SK-N-SH treated with all-trans-retinoic acid at 6 μM for 48 hours (cell line): Measurements from ENCODE around the gene NTF3.

Experiments used
- ATAC-seq: fragments of 200-7000 bp; cut with Tn5 transposase; 3 replicates; pipeline ENCODE4 v1.9.1; 2020; ENCODE audit warnings: mild to moderate bottlenecking, moderate library complexity
- CSDC2 ChIP-seq: fragments of 250-450 bp; sonication (Bioruptor Pico); IDR thresholded peaks from 2 replicates; pipeline ENCODE4 v1.5.0; 2020; ENCODE audit warnings: mild to moderate bottlenecking, moderate library complexity
- ESRRG ChIP-seq: fragments of 250-450 bp; sonication (Bioruptor Pico); IDR thresholded peaks from 2 replicates; pipeline ENCODE4 v1.6.1; 2021; ENCODE audit warnings: mild to moderate bottlenecking
- GLIS3 ChIP-seq: fragments of 250-450 bp; sonication (Bioruptor Pico); IDR thresholded peaks from 2 replicates; pipeline ENCODE4 v1.5.0; 2020; ENCODE audit warnings: mild to moderate bottlenecking, moderate library complexity
- ISL1 ChIP-seq: fragments of 250-450 bp; sonication (Bioruptor Pico); IDR thresholded peaks from 2 replicates; pipeline ENCODE4 v2.1.2; 2022; ENCODE audit warnings: mild to moderate bottlenecking, moderate library complexity
- OSR1 ChIP-seq: fragments of 250-450 bp; sonication (Bioruptor Pico); IDR thresholded peaks from 2 replicates; pipeline ENCODE4 v1.8.0; 2022; ENCODE audit warnings: moderate library complexity, mild to moderate bottlenecking, inconsistent platforms
- PPARA ChIP-seq: fragments of 250-450 bp; sonication (Bioruptor Pico); IDR thresholded peaks from 2 replicates; pipeline ENCODE4 v1.5.0; 2020; ENCODE audit warnings: mild to moderate bottlenecking, borderline replicate concordance
- RARB ChIP-seq: fragments of 250-450 bp; sonication (Bioruptor Pico); IDR thresholded peaks from 2 replicates; pipeline ENCODE4 v1.8.0; 2021; ENCODE audit warnings: mild to moderate bottlenecking, moderate library complexity
- SNAI2 ChIP-seq: fragments of 250-450 bp; sonication (Bioruptor Pico); IDR thresholded peaks from 2 replicates; pipeline ENCODE4 v1.5.0; 2020; ENCODE audit warnings: mild to moderate bottlenecking, moderate library complexity
- TOX ChIP-seq: fragments of 250-450 bp; sonication (Bioruptor Pico); IDR thresholded peaks from 2 replicates; pipeline ENCODE4 v1.8.0; 2021; ENCODE audit warnings: mild to moderate bottlenecking, moderate library complexity, borderline replicate concordance
- ZC3H10 ChIP-seq: fragments of 250-450 bp; sonication (Bioruptor Pico); IDR thresholded peaks from 2 replicates; pipeline ENCODE4 v1.5.1; 2021; ENCODE audit warnings: mild to moderate bottlenecking, moderate library complexity
- ZFP3 ChIP-seq: fragments of 250-450 bp; sonication (Bioruptor Pico); IDR thresholded peaks from 2 replicates; pipeline ENCODE4 v1.5.0; 2020; ENCODE audit warnings: mild to moderate bottlenecking, moderate library complexity
- ZNF70 ChIP-seq: fragments of 450-650 bp; formaldehyde crosslinking; IDR thresholded peaks from 2 replicates; pipeline ENCODE4 v1.5.0; 2020; ENCODE audit warnings: mild to moderate bottlenecking, moderate library complexity
- ZNF8 ChIP-seq: fragments of 450-650 bp; formaldehyde crosslinking; IDR thresholded peaks from 2 replicates; pipeline ENCODE4 v1.5.0; 2020; ENCODE audit warnings: mild to moderate bottlenecking, moderate library complexity
- TF ChIP-seq, protein P1 (sequence below): fragments of 250-450 bp; sonication (Bioruptor Pico); IDR thresholded peaks from 2 replicates; pipeline ENCODE4 v1.5.0; 2020; ENCODE audit warnings: mild to moderate bottlenecking, moderate library complexity
- TF ChIP-seq, protein P2 (sequence below): fragments of 250-450 bp; sonication (Bioruptor Pico); IDR thresholded peaks from 2 replicates; pipeline ENCODE4 v1.5.1; 2020; ENCODE audit warnings: low read depth, mild to moderate bottlenecking, moderate library complexity
- TF ChIP-seq, protein P3 (sequence below): fragments of 250-450 bp; sonication (Bioruptor Pico); IDR thresholded peaks from 2 replicates; pipeline ENCODE4 v1.8.0; 2021; ENCODE audit warnings: low read depth, mild to moderate bottlenecking, moderate library complexity, borderline replicate concordance
- TF ChIP-seq, protein P4 (sequence below): fragments of 250-450 bp; sonication (Bioruptor Pico); IDR thresholded peaks from 2 replicates; pipeline ENCODE4 v1.5.1; 2021; ENCODE audit warnings: mild to moderate bottlenecking, moderate library complexity

Gene NTF3

DNA sequence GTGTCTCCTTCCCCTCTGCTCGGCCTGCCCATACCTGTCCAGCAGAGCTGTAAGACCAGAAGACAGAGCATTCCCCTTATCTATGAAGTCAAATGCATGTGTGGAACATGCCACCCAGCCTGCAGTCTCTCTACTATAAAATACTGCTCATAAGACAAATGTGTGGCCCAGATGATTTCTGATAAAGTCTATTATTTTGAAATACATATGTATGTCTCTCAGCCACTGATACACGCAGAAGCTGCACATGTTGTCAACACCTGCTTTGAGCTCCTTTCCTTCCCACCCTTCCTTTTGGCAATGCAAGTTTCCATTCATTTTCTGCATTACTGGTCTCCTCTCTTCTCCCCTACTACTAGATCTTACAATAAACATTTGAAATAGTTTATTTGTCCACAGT, 38.8 kb downstream of the NTF3 start:
- TF ChIP-seq, protein P1, sequence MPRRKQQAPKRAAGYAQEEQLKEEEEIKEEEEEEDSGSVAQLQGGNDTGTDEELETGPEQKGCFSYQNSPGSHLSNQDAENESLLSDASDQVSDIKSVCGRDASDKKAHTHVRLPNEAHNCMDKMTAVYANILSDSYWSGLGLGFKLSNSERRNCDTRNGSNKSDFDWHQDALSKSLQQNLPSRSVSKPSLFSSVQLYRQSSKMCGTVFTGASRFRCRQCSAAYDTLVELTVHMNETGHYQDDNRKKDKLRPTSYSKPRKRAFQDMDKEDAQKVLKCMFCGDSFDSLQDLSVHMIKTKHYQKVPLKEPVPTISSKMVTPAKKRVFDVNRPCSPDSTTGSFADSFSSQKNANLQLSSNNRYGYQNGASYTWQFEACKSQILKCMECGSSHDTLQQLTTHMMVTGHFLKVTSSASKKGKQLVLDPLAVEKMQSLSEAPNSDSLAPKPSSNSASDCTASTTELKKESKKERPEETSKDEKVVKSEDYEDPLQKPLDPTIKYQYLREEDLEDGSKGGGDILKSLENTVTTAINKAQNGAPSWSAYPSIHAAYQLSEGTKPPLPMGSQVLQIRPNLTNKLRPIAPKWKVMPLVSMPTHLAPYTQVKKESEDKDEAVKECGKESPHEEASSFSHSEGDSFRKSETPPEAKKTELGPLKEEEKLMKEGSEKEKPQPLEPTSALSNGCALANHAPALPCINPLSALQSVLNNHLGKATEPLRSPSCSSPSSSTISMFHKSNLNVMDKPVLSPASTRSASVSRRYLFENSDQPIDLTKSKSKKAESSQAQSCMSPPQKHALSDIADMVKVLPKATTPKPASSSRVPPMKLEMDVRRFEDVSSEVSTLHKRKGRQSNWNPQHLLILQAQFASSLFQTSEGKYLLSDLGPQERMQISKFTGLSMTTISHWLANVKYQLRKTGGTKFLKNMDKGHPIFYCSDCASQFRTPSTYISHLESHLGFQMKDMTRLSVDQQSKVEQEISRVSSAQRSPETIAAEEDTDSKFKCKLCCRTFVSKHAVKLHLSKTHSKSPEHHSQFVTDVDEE (CRISPR knock-in tag) = no peak
- TF ChIP-seq ZFP3 (no peak), ZC3H10 (CRISPR knock-in tag) (no peak), RARB (CRISPR knock-in tag) (no peak), CSDC2 (CRISPR knock-in tag) (no peak), PPARA (CRISPR knock-in tag) (no peak), ZNF8 (CRISPR knock-in tag) (no peak)
- TF ChIP-seq, protein P2, sequence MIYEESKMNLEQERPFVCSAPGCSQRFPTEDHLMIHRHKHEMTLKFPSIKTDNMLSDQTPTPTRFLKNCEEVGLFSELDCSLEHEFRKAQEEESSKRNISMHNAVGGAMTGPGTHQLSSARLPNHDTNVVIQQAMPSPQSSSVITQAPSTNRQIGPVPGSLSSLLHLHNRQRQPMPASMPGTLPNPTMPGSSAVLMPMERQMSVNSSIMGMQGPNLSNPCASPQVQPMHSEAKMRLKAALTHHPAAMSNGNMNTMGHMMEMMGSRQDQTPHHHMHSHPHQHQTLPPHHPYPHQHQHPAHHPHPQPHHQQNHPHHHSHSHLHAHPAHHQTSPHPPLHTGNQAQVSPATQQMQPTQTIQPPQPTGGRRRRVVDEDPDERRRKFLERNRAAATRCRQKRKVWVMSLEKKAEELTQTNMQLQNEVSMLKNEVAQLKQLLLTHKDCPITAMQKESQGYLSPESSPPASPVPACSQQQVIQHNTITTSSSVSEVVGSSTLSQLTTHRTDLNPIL (CRISPR knock-in tag) = no peak
- no peak for ATAC-seq

DNA sequence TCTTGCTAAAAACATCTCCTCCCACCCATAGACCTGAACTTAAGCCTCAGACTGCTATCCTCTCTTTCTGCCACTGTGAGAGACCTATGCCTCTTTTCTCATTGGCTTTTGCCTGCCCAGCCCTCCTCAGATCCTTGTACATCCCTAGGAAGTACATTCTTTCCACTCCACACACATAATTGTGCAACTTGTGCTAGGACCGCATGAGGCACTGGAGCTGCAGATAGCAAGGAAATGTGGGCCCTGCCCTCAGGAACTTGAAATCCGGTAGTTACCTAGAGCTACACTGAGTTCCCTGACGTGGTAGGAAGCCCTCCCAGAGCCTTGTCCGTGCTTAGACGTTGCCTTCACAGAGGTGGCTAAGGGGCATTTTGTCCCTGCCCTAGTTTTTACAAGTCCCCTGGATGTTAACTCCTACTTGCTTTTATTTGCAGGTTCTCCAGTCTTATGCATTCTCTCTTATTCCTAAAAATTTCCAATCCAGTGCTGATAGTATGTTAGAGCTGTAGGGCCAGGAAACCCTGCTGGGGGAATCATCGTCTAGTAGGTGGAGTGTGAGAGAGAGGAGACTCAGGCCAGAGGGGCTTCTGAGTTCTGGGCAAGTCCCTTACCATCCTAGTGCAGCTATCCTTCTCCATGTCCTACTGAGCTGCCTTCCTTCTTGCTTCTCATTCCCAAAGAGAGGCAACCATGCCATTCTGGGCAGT, 41.3 kb downstream of the NTF3 start:
- TF ChIP-seq, protein P3, sequence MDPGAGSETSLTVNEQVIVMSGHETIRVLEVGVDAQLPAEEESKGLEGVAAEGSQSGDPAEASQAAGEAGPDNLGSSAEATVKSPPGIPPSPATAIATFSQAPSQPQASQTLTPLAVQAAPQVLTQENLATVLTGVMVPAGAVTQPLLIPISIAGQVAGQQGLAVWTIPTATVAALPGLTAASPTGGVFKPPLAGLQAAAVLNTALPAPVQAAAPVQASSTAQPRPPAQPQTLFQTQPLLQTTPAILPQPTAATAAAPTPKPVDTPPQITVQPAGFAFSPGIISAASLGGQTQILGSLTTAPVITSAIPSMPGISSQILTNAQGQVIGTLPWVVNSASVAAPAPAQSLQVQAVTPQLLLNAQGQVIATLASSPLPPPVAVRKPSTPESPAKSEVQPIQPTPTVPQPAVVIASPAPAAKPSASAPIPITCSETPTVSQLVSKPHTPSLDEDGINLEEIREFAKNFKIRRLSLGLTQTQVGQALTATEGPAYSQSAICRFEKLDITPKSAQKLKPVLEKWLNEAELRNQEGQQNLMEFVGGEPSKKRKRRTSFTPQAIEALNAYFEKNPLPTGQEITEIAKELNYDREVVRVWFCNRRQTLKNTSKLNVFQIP = no peak
- no peak for TF ChIP-seq ZNF8 (CRISPR knock-in tag)
- TF ChIP-seq PPARA (CRISPR knock-in tag) = no peak
- TF ChIP-seq, protein P2 (CRISPR knock-in tag) = no peak
- TF ChIP-seq ISL1 (CRISPR knock-in tag) = no peak
- no peak for ATAC-seq

DNA sequence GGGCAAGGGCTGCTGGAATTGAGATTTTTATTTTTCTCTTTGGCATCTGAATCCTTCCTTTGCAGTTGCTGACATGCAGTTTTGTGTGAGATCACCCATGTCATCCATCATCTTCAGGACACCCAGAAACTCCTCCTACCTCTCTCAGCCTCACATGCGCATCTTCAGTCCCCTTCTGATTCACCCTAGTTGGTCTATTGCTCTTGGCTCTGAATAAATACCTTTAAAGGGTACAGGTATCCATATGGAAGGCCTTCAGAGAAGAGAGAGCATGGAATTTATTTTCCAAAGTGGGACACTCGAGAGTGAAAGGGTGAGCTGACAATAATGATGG, 41.8 kb downstream of the NTF3 start:
- no peak for ATAC-seq
- TF ChIP-seq CSDC2 (CRISPR knock-in tag) (no peak), SNAI2 (no peak), ZNF8 (CRISPR knock-in tag) (no peak), ZNF70 (no peak)

DNA sequence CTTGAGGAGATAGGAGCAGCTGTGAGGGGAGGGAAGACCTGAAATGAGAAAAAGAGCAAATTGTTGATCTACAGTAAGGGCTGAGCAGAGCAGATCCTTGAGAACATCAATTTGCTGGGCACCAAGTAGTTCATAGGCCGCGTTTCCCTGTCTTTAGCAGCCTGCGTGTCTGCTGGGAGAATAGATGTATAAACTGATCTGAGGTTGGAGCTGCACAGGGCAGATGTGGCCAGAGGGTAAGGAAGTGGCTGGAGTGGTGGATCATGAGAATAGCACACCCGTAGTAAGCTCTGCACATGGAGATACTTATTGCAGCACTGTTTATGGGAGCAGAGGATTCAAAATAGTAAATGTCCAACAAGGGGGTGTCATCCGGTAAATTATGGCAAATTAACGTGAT, 44.4 kb downstream of the NTF3 start:
- no peak for ATAC-seq
- TF ChIP-seq CSDC2 (CRISPR knock-in tag) (no peak), ISL1 (CRISPR knock-in tag) (no peak), ZNF8 (CRISPR knock-in tag) (no peak), OSR1 (CRISPR knock-in tag) (no peak), GLIS3 (CRISPR knock-in tag) (no peak), ESRRG (CRISPR knock-in tag) (no peak), ZNF70 (no peak), SNAI2 (no peak), RARB (CRISPR knock-in tag) (no peak), ZC3H10 (CRISPR knock-in tag) (no peak), TOX (CRISPR knock-in tag) (no peak)
- TF ChIP-seq, protein P2 (CRISPR knock-in tag) = no peak
- TF ChIP-seq, protein P4, sequence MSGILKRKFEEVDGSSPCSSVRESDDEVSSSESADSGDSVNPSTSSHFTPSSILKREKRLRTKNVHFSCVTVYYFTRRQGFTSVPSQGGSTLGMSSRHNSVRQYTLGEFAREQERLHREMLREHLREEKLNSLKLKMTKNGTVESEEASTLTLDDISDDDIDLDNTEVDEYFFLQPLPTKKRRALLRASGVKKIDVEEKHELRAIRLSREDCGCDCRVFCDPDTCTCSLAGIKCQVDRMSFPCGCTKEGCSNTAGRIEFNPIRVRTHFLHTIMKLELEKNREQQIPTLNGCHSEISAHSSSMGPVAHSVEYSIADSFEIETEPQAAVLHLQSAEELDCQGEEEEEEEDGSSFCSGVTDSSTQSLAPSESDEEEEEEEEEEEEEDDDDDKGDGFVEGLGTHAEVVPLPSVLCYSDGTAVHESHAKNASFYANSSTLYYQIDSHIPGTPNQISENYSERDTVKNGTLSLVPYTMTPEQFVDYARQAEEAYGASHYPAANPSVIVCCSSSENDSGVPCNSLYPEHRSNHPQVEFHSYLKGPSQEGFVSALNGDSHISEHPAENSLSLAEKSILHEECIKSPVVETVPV = no peak
- TF ChIP-seq, protein P1 (CRISPR knock-in tag) = no peak
